Endothelial cell of umbilical vein (primary cell): Measurements from ENCODE around the gene ADGRG1.

ENCODE experiments used
- MYC ChIP-seq: IDR thresholded peaks from one replicate; pipeline ENCODE4 v1.6.1; 2011; ENCODE audit warnings: mild to moderate bottlenecking, low read depth, low read length
- TF ChIP-seq, protein P1 (sequence below), 2 donors: IDR thresholded peaks; 1 replicate in 1 of 2; 2 replicates in 1 of 2; pipeline ENCODE4 v1.5.1; 2011; ENCODE audit warnings: low read length in 2 of 2, mild to moderate bottlenecking in 2 of 2, moderate library complexity in 2 of 2, control low read depth in 1 of 2, inconsistent platforms in 1 of 2, low read depth in 1 of 2; ENCODE audit not compliant: insufficient read depth in 1 of 2; ENCODE audit errors: extremely low read depth in 1 of 2

DNA sequence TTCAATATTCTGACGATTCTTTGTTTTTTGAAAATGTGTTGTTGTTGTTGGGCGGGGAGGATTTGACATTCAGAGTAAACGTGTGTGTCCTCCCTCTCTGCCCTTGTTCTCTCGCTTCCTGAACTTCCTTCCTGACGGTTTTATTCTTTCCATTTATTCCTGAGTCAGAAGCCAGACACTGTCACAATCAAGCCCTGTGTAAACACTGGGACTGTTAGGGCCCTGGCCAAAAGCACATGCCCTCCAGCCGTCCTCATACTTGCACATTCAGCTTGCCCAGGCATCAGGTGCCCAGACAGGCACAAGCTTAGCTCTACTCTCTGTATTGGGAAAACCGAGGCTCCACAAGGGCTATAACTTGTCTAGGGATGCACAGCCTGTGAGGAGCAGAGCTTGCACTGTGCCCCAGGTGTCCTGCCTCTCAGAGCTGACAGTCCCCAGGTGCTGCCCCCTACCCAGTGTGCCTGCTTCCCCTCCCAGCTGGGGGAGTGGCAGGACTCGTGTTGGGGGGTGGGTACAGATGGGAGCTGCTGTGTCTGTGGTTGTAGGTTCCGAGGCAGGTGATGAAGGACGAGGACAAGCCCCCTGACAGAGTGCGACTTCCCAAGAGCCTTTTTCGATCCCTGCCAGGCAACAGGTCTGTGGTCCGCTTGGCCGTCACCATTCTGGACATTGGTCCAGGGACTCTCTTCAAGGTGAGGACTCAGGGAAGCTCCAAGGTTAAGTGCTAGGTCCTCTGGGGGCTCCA lies 49.4 kb downstream of the ADGRG1 start:
- TF ChIP-seq, protein P1, sequence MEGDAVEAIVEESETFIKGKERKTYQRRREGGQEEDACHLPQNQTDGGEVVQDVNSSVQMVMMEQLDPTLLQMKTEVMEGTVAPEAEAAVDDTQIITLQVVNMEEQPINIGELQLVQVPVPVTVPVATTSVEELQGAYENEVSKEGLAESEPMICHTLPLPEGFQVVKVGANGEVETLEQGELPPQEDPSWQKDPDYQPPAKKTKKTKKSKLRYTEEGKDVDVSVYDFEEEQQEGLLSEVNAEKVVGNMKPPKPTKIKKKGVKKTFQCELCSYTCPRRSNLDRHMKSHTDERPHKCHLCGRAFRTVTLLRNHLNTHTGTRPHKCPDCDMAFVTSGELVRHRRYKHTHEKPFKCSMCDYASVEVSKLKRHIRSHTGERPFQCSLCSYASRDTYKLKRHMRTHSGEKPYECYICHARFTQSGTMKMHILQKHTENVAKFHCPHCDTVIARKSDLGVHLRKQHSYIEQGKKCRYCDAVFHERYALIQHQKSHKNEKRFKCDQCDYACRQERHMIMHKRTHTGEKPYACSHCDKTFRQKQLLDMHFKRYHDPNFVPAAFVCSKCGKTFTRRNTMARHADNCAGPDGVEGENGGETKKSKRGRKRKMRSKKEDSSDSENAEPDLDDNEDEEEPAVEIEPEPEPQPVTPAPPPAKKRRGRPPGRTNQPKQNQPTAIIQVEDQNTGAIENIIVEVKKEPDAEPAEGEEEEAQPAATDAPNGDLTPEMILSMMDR (IDR thresholded peaks at IDR 0.05; ENCODE audit: extremely low read depth in 1 of 2, insufficient read depth in 1 of 2, low read depth in 1 of 2, low read length in 2 of 2), result no peak
- TF ChIP-seq MYC, result no peak
